Activated CD8-positive, alpha-beta T cell treated with anti-CD3 and anti-CD28 coated beads, Interleukin-2, amount 10 ng/mL, durations not matched to agents 7 days and 5 days (primary cell): Measurements from ENCODE around the gene GLIPR1L2. TPM values are rescaled to one million over a fixed set of nuclear protein-coding genes. Genes with fewer than 3 reads are reported as not detected.
A peak's percentile ranks its signal among the peaks of the same experiment; 100 is the strongest.

Experiments
- ATAC-seq: fragments of 150-1000 bp; cut with Tn5 transposase; one replicate; pipeline ENCODE4 v1.10.0; 2021; ENCODE audit warnings: moderate library complexity
- CTCF ChIA-PET: fragments of 350-600 bp; sonication (Branson Sonifier 250); formaldehyde crosslinking; loops from one replicate; lab custom pipeline; 2021; ENCODE audit warnings: antibody characterized with exemption; lab: Charles Lee
- POLR2A ChIA-PET: fragments of 350-600 bp; sonication (Branson Sonifier 250); formaldehyde crosslinking; loops from one replicate; lab custom pipeline; 2021; ENCODE audit warnings: antibody characterized with exemption; lab: Charles Lee
- DNase-seq: peaks from one replicate; pipeline ENCODE4 v3.0.0-alpha.2; 2020
- H3K27ac Mint-ChIP-seq: one replicate; pipeline ENCODE4 v1.8.0; 2021; ENCODE audit warnings: mild to moderate bottlenecking, mixed read lengths
- H3K27me3 Mint-ChIP-seq: one replicate; pipeline ENCODE4 v1.8.0; 2021; ENCODE audit warnings: low read depth, mixed read lengths
- H3K36me3 Mint-ChIP-seq: one replicate; pipeline ENCODE4 v1.8.0; 2021; ENCODE audit warnings: low read depth, mixed read lengths
- H3K4me1 Mint-ChIP-seq: one replicate; pipeline ENCODE4 v1.8.0; 2021; ENCODE audit warnings: low read depth, mixed read lengths
- H3K4me3 Mint-ChIP-seq: one replicate; pipeline ENCODE4 v1.8.0; 2021; ENCODE audit warnings: mild to moderate bottlenecking, mixed read lengths
- H3K9me3 Mint-ChIP-seq: one replicate; pipeline ENCODE4 v1.8.0; 2022; ENCODE audit warnings: mixed read lengths; ENCODE audit not compliant: insufficient read depth
- total RNA-seq, 2 experiments: library from RNA; stranded (reverse); gene quantifications; one replicate each; pipeline ENCODE4 v1.2.3, GENCODE V29; 2021

GLIPR1L2 gene
- total RNA-seq, 2 experiments from 2014 or later, result not detected

GRCh38 chr12:75478116-75478794 lies 87.4 kb downstream of the GLIPR1L2 start:
- ATAC-seq (peak; percentile 57), DNase-seq (peak; percentile 60)
- Mint-ChIP-seq H3K27ac (peak overlapping the region; percentile 100), H3K36me3 (peaks cover 4% of the 10 kb centered on the region), H3K4me1 (peaks cover 54% of the 10 kb centered on the region), H3K27me3 (peaks cover 3% of the 10 kb centered on the region), H3K4me3 (peak overlapping the region; percentile 43), H3K9me3 (no peaks in the 10 kb centered on the region)
- ChIA-PET CTCF (interaction anchor here (0.8 to 4.3 kb wide), 2 partner anchors 33 to 87 kb away, joined by 3 to 31 read pairs; partner anchors contain the start of genes GLIPR1L2 and KRR1), POLR2A (no interaction called here)

DNA sequence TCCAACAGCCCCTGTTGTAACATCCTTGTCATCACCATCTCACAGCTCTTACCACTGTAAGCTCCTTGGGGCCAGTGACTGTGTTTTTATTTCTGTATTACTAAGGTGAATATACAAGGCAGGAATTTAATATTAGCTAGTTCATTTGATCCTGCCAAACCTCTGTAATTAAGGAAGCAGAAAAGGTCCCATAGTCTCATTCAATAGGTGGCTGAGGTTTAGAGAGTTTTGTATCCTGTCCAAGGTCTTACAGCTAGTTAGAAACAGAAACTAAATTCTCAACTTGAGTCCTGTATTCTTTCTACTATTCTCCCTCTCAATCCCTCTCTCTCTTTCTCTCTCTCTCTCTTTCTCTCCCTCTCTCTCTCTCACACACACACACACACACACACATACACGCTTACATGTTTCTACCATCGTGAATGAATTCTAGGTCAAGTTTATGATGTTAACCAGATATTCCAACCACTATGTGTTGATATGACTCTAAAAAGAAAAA lies 89.1 kb downstream of the GLIPR1L2 start:
- Mint-ChIP-seq H3K27ac (peak overlapping the region; percentile 100), H3K4me1 (peaks cover 69% of the 10 kb centered on the region), H3K4me3 (peak overlapping the region; percentile 91), H3K27me3 (no peaks in the 10 kb centered on the region), H3K9me3 (no peaks in the 10 kb centered on the region), H3K36me3 (peaks cover 18% of the 10 kb centered on the region)
- ChIA-PET POLR2A (interaction anchor here (0.6 to 3.2 kb wide), 8 partner anchors 20 to 540 kb away, joined by 3 to 24 read pairs (median 4); partner anchors contain the start of gene KRR1), CTCF (interaction anchor here (1.1 to 4.3 kb wide), 15 partner anchors 9 to 552 kb away, joined by 3 to 31 read pairs (median 5); partner anchors contain the start of genes GLIPR1L1, GLIPR1L2 and PHLDA1)
- ATAC-seq (peak; percentile 48), DNase-seq (no peak)

DNA sequence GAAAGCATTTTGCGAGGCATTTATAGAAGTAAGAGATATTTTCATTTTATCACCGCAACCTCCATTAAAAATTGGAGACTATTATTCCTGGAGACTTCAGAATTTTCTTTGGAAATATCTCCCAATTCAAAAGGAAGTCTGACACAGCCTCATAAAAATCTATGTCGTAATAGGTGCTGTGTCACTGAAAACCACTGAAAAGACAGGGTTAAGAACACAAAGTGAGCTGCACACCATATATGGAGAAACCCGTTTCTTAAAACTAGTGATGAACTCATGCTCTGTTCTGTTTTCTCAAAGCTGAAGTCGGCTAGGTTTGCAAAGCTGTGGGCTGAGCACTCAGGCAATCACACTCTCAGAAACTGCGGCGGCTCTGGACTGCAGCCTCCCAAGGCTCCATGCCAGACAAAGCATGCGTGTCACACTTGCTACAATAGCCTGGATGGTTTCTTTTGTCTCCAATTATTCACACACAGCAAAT lies 89.6 kb downstream of the GLIPR1L2 start, which contains the start of gene GLIPR1:
TSS of gene GLIPR1 (plus strand) at position 287 of the 481 bp plus-strand sequence. CDS start at position 413, 126 bp downstream.
- Mint-ChIP-seq H3K27me3 (no peaks in the 10 kb centered on the region), H3K4me1 (peaks cover 71% of the 10 kb centered on the region), H3K36me3 (peaks cover 21% of the 10 kb centered on the region), H3K9me3 (no peaks in the 10 kb centered on the region), H3K27ac (peak within 1 kb of the TSS; percentile 100), H3K4me3 (peak within 1 kb of the TSS; percentile 91)
- CTCF ChIA-PET, result interaction anchor here (1.0 to 4.3 kb wide), 14 partner anchors 9 to 551 kb away, joined by 3 to 31 read pairs (median 6); partner anchors contain the start of genes GLIPR1L1, GLIPR1L2 and PHLDA1
- ATAC-seq (peak; percentile 83), DNase-seq (peak; percentile 83)
- POLR2A ChIA-PET, result interaction anchor here (0.6 to 3.2 kb wide), 10 partner anchors 20 to 552 kb away, joined by 3 to 24 read pairs (median 4); partner anchors contain the start of genes KRR1 and PHLDA1

- no peaks in the 10 kb centered on the region for H3K27me3 Mint-ChIP-seq
- ChIA-PET POLR2A (interaction anchor here (0.7 to 3.2 kb wide), 8 partner anchors 21 to 551 kb away, joined by 3 to 24 read pairs (median 6); partner anchors contain the start of genes KRR1 and PHLDA1), CTCF (interaction anchor here (1.0 to 4.3 kb wide), 12 partner anchors 8 to 147 kb away, joined by 3 to 31 read pairs (median 7); partner anchors contain the start of genes GLIPR1L1 and GLIPR1L2)
- H3K9me3 Mint-ChIP-seq, result no peaks in the 10 kb centered on the region
- H3K27ac Mint-ChIP-seq, result peak overlapping the region; percentile 100
- H3K4me3 Mint-ChIP-seq, result peak overlapping the region; percentile 91
- H3K4me1 Mint-ChIP-seq, result peaks cover 71% of the 10 kb centered on the region
- peaks cover 21% of the 10 kb centered on the region for H3K36me3 Mint-ChIP-seq
- DNase-seq (no peak), ATAC-seq (peak; percentile 9)
These were observed 90.3 kb downstream of the GLIPR1L2 start for GRCh38 chr12:75481013-75481705.

- DNase-seq (no peak), ATAC-seq (no peak)
- Mint-ChIP-seq H3K27ac (peak overlapping the region; percentile 100), H3K36me3 (peaks cover 24% of the 10 kb centered on the region), H3K4me1 (peaks cover 71% of the 10 kb centered on the region), H3K27me3 (no peaks in the 10 kb centered on the region), H3K4me3 (peak overlapping the region; percentile 91), H3K9me3 (no peaks in the 10 kb centered on the region)
- ChIA-PET POLR2A (interaction anchor here (1.3 to 3.2 kb wide), 3 partner anchors 29 to 550 kb away, joined by 6 to 24 read pairs (median 9); partner anchors contain the start of genes KRR1 and PHLDA1), CTCF (interaction anchor here (1.0 to 6.1 kb wide), 7 partner anchors 17 to 149 kb away, joined by 4 to 62 read pairs (median 31); partner anchors contain the start of genes GLIPR1L1, GLIPR1L2 and KRR1)
These were observed 90.9 kb downstream of the GLIPR1L2 start for GRCh38 chr12:75481774-75482173.

Other genes with a start within 250 kb of the GLIPR1L2 start
- not detected for gene KCNC2, start 181.2 kb upstream of the GLIPR1L2 start, total RNA-seq
- 1 to 10 TPM; 3.1 to 4.1 TPM for gene CAPS2, start 60.8 kb upstream of the GLIPR1L2 start, total RNA-seq
- not detected for gene GLIPR1L1, start 56.4 kb upstream of the GLIPR1L2 start, total RNA-seq
- 10 to 100 TPM; 30.5 to 33.0 TPM for gene GLIPR1, start 89.7 kb downstream of the GLIPR1L2 start, total RNA-seq
- gene KRR1, start 120.5 kb downstream of the GLIPR1L2 start, total RNA-seq, result 10 to 100 TPM; 71.0 to 73.1 TPM